ENCODE data around the gene FAM161A.
"Not testable (repeated sequence)": the region's sequence is repeated elsewhere in the genome, so short reads cannot be mapped to it uniquely, and the experiment has no call there.

The FAM161A gene

GRCh38 chr2:61853847-61854563 lies at the start of gene FAM161A:
Gene FAM161A, minus strand, starts transcription at chr2:61854060. Its CDS starts 19 bp downstream, at chr2:61854041.
- DNase-seq: peak; percentile 80

GRCh38 chr2:61900281-61900680 lies 46.4 kb upstream of the FAM161A start:
- DNase-seq: no peak

- no peak for DNase-seq
Observed at GRCh38 chr2:61898810-61899209, 45.0 kb upstream of the FAM161A start.

- peak; percentile 88 for DNase-seq
Observed at GRCh38 chr2:61888267-61889055, 34.6 kb upstream of the FAM161A start, which contains the start of gene CCT4. Gene CCT4, minus strand, starts transcription at chr2:61888656. Its CDS starts 149 bp downstream, at chr2:61888507.

- DNase-seq: no peak
Observed at GRCh38 chr2:61887717-61888266, 33.9 kb upstream of the FAM161A start.

GRCh38 chr2:61885896-61886603 lies 32.2 kb upstream of the FAM161A start:
- DNase-seq: no peak

GRCh38 chr2:61882850-61883249 lies 29.0 kb upstream of the FAM161A start:
- DNase-seq: no peak

GRCh38 chr2:61879351-61879750 lies 25.5 kb upstream of the FAM161A start:
- DNase-seq: not testable (repeated sequence)

- no peak for DNase-seq
Observed at GRCh38 chr2:61878761-61879160, 24.9 kb upstream of the FAM161A start.

- no peak for DNase-seq
Observed at GRCh38 chr2:61877571-61878245, 23.8 kb upstream of the FAM161A start.

GRCh38 chr2:61876400-61876799 lies 22.5 kb upstream of the FAM161A start:
- no peak for DNase-seq

GRCh38 chr2:61866482-61867089 lies 12.7 kb upstream of the FAM161A start:
- not testable (repeated sequence) for DNase-seq

GRCh38 chr2:61862085-61862484 lies 8.2 kb upstream of the FAM161A start:
- DNase-seq: no peak

GRCh38 chr2:61857224-61857623 lies 3.4 kb upstream of the FAM161A start:
- no peak for DNase-seq

GRCh38 chr2:61855318-61855613 lies 1.4 kb upstream of the FAM161A start:
- DNase-seq: no peak

- peak; percentile 92 for DNase-seq
Observed at GRCh38 chr2:61854564-61855317, 881 bp upstream of the FAM161A start.

- DNase-seq: peak; percentile 51
Observed at GRCh38 chr2:61853086-61853846, 594 bp downstream of the FAM161A start.

- DNase-seq: not testable (repeated sequence)
Observed at GRCh38 chr2:61851270-61851669, 2.6 kb downstream of the FAM161A start.

GRCh38 chr2:61845320-61845719 lies 8.5 kb downstream of the FAM161A start:
- DNase-seq: no peak

GRCh38 chr2:61841286-61841685 lies 12.6 kb downstream of the FAM161A start:
- no peak for DNase-seq

- DNase-seq: no peak
Observed at GRCh38 chr2:61834893-61835292, 19.0 kb downstream of the FAM161A start.

All from stimulated activated CD4-positive, alpha-beta T cell treated with anti-CD3 and anti-CD28 coated beads, Interleukin-1b, Interleukin-23, amount 100 ng/mL, for 48 hours (primary cell).